Measurements from ENCODE around the gene MRAP.

- TF ChIP-seq CTCF (IDR thresholded peaks at IDR 0.05) (no peak), POLR2A (IDR thresholded peaks at IDR 0.05) (no peak)
Measured at GRCh38 chr21:32346951-32347350, 48.3 kb downstream of the MRAP start.

Measured in vagina (tissue), 2 donors.